Measurements from ENCODE around the gene SYNE1.
"Not testable (repeated sequence)": the region's sequence is repeated elsewhere in the genome, so short reads cannot be mapped to it uniquely, and the experiment has no call there.

GRCh38 chr6:152558798-152559197 is 78.4 kb downstream of the SYNE1 start:
- TF ChIP-seq EHMT2 (IDR thresholded peaks at IDR 0.05; ENCODE audit: low read depth); RAD21 (conservative IDR thresholded peaks at IDR 0.05 in 1 of 2, IDR thresholded peaks at IDR 0.05 in 1 of 2); CBX8 (IDR thresholded peaks at IDR 0.05); NR3C1 (IDR thresholded peaks at IDR 0.05); CTCF (IDR thresholded peaks at IDR 0.05); SREBF2 (IDR thresholded peaks at IDR 0.05); RNF2 (IDR thresholded peaks at IDR 0.05; ENCODE audit: borderline replicate concordance, low read depth); POLR2A (IDR thresholded peaks at IDR 0.05; ENCODE audit: low read length); ZFP36 (IDR thresholded peaks at IDR 0.05; ENCODE audit: borderline replicate concordance, partially characterized antibody); E2F6 (IDR thresholded peaks at IDR 0.05; ENCODE audit: borderline replicate concordance, low read depth); REST (IDR thresholded peaks at IDR 0.05): not testable (repeated sequence)
- TF ChIP-seq ZC3H11A (IDR thresholded peaks at IDR 0.05), result peak; percentile 36; the same call in 1 of the 2 replicates

Measured in A549 (cell line).